Kasumi-1 (cell line): ENCODE measurements around the gene PFKP.

Experiments
- DNase-seq, 2 experiments: peaks; one replicate each; lab custom pipeline; 2025; lab: John Stamatoyannopoulos, UW

PFKP gene

DNA sequence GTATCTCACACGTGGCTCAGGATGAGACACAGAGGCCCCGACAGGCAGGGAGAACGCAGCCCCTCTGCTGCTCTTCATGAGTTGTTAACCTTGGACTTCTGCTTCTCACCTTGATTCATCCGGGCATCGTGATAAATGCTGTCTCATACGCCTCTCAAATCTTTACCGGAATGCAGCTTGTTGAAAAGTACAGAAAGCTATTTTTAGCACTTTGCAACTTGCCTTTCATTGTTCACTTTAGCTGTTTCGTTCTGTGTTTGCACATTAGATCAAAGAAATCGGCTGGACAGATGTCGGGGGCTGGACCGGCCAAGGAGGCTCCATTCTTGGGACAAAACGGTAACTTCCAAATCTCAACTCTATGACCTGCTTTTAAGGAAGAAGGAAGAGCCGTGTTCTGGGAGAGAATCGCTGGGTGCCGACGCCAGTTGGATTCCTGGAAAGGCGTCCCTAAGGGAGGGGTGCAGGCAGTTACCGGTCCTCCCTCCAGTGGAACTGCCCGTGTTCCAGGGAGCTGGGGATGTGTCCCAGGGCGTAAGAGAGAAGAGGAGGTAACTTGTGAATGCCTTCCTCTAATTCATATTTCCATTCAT, 49.3 kb downstream of the PFKP start:
- no peak for DNase-seq

DNA sequence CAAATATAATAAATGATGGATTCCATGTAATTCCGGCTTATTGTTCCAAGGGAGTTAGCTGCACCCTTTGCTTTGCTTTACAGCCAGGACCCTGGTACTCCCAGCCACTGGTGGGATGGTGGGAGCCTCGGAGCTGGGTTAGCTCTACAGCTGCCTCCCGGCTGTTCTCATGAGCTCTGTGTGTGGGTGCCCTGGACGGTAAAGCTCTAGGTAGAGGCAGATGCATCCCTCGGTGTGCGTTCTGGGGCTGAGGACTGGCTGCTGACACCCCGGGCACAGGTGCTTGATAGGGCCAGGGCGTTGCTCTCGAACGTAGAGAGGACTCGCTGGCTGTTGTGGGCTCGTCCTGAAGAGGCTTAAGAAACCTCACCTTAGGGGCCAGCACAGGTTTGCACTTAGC, 50.1 kb downstream of the PFKP start:
- no peak for DNase-seq

DNA sequence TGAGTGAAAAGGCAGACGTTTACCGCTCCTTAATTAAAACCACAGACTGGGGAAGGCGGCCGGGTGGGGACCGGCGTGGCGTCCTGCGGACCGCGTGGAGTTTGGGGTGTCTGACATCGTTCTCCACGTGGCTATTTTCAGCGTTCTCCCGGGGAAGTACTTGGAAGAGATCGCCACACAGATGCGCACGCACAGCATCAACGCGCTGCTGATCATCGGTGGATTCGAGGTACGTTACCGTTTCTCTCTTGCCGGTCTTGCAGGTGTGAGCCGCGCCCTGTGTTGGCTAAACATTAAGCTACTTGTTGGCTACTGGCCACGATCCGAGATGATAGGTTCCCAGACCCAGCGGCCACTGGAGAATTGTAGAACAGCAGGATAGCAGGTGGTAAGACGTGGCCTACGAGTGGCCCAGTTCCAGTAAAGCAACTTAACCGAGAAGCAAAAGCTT, 51.3 kb downstream of the PFKP start:
- DNase-seq, result no peak

DNA sequence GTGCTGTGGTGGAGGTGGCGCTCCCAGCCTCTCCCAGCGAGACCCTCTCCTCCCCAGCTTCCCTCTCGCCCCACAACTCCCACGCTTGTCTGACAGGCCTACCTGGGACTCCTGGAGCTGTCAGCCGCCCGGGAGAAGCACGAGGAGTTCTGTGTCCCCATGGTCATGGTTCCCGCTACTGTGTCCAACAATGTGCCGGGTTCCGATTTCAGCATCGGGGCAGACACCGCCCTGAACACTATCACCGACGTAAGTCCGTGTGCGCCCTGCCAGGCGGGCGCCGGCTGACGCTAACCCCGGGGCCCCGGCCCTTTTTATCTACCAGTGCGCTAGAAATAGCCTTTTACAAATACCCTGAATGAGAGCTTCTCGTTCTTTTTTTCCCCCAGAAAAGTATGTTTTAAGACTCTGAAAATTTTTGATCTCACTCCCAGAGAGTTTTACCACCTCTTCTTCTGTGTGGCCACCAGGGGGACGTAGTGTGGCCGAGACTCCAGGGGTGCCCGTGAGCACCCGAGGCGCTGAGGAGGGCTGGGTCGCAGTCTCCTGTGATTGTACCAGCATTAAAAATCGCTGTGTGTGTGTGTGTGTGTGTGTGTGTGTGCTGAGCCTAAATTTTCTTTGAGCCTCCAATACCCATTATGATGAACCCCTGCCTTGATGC, 52.6 kb downstream of the PFKP start:
- peak; percentile 46 to 53 for DNase-seq

DNA sequence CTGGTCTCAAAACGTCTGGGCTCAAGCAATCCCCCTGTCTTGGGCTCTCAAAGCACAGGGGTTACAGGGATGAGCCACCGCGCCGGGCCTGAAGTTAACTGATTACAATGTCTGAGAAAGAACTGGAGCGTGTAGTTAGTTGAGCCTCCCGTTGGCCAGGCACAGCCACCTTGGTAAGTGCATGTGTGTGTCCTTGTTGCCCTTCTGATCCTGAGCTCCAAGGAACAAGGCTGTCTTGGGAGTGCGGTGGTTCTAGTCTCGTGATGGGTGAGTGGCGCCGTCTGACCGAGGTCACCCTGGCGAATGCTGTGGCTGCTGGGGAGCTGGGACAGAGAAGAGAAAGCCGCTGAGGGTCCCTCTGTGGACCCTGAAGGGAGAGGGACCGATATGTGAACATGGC, 54.7 kb downstream of the PFKP start:
- DNase-seq, result no peak

DNA sequence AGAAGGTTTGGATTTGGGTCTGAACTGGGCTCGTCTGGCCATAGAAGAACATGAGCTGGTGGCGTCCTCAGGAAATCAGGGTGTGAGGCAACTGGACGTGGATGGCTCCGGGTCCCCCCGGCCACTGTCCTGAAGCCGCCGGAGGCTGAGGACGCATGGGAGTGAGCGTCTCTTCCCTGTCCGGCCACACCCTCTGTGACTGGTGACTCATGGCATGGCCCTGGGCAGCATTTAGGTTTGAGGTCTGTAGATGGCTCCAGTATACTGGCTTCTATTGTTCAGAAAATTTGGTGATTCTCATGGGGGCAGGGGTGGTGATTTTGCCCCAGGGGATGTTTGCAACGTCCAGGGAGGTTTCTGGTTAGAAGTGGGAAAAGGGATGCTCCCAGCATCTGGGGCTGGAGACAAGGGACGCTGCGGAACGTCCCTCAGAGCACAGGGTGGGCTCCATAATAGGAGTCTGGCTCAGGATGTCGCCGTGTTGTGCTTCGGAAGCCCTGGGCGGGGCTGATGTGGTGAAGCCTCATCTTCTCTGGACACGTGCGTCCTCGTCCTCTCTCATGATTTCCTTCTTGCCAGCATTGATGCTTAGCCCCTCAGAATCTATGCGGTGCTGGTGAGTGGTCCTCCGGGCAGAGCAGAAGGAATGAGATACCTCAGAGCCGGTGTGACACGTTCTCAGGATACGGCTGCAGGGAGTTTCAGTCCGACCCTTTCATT, 55.3 kb downstream of the PFKP start:
- no peak for DNase-seq

DNA sequence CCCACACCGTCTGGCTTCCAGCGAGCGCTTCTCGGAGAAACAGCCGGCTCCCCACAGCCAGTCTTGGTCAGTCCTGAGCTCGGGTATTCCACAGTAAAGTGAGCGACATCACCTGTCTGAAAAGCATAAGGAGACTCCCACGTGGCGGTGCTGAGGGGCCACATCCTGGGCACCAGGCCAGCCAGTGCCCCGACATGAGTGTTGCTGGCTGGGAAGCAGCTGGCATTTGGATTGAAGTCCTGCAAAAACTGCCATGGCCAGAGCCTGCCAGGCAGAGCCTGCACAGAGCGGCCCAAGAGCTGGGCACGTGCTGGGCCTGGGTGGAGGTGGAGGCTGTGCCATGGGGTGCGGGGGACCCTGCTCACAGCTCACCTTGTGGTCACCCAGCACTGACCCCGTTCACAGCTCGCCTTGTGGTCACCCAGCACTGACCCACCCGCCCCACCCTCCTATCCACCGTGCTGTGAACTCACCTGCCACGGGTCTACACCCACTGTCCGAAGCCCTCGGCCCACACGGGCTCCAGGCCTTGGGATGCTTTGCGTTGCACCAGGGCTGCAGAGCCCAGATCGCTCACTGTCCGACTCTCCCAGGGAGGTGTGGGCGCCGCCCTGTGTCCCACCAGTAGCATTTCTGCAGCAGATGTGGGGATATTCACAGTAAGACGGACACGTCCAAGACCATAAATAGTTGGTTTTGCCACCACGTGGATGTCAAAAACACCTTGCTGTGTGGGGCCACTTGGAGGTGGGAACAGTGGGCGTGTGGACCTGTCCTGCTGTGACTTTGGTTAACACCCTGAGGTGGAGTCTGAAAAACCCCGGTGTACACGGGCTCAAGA, 56.4 kb downstream of the PFKP start:
- DNase-seq, result no peak

DNA sequence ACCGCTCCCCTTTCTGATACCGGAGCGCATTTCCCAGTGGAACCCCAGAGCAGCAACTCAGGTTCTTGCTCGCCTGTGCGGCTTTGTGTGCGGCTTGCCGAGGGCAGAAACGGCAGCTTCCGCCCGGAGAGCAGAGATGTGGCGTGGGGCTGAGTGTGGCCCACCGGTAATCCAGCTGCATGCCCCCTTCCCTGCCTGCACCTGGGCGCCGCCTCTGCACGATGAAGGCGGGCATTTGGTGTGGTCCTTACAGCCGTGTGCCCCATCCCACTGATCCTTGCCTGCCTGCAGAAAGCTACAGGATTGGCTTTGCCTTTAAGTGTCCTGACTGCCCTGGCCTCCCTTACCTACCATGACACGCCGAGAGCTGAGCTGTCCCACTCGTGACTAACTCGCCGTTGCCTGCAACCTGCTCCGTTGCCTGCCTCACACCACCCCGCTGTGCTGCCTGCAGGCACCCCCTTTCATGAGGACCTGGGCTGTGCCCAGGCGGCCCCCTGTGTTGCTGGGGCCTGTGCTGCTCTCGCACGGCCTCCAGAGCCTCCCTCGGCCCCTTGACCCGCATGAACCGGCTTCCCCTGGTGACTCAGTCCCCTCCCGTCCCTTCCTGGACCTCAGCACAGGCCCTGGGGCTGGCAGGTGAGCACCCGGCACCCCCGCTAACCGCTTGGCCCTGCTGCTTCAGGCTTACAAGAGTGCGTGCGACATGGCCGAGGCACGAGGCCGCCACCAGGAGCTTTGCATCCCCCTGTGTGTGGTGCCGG, 57.2 kb downstream of the PFKP start:
- no peak for DNase-seq

DNA sequence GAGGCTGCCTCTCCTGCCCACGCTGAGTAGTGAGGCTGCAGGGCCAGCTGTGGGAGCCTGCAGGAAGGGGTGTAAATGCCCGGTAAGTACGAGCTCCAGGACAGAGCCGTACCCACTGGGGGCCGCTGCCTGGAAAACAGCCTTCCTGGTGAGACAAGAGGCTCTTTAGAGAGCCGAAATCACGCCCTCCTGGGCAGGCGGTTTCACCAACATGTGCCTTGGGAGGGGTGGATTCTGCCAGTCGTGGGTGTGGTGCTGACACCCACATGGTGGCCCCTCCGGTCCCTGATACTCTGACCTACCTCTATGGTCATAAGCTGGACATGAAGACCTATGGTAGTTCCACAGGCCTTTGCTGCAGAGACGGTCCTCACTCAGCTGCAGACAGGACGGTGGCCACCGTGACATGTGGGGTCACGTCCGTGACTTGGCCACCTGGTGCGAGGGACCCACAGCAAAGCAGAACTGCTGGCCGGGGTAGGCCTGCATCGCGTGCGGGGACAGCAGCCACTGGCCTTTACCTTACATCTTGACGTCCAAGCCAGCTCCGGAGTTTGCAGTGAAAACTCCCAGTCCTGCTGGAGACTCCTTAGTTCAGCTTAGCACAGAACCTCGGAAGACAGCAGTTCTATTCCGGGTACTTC, 58.3 kb downstream of the PFKP start:
- no peak for DNase-seq

DNA sequence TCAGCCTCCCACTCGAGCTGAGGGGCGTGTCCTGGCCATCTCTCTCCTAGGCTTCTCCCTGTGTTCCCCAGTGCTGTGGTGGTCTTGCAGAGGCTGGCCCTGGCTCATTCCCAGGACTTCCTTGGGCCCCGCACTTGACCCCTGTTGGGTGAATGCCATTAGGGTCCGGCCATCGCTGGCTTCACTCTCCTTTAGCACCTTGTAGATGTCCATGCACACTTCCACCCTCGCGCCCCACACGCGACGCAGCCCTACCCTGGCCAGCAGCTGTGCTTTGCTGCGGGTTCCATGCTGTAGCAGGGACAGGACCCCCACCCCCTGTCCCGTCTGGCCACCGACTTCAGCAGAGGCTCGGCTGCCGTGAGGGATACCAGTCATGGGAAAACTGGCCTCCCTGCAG, 58.9 kb downstream of the PFKP start:
- DNase-seq, result no peak

DNA sequence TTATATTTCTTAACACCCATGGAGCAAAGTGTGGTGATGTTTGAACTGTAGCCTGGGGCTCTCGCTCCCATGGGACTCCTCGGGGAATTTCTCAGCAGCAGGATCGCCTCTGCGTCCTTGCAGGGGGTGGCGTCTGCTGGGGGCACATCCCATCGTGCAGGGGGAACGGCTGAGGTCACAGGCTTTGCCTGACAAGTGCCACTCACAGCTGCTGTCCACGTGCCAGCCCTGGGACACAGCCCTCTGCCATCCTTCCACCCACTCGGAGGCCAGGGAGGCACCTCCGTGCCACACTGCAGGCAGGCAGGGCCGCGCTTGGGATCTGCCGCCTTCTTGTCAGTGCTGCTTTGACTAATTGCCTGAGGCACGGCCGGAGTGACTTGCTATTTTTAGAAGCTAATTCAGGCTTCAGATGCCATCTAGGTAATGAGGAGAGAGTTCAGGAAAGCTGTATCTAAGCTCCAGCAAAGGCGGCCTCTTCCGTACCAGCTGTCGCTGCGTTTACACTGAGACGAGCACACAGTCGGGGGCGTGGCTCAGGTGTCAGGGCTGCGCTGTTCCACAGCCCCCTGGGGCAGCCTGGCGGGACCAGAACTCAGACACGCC, 59.5 kb downstream of the PFKP start:
- DNase-seq, result no peak

DNA sequence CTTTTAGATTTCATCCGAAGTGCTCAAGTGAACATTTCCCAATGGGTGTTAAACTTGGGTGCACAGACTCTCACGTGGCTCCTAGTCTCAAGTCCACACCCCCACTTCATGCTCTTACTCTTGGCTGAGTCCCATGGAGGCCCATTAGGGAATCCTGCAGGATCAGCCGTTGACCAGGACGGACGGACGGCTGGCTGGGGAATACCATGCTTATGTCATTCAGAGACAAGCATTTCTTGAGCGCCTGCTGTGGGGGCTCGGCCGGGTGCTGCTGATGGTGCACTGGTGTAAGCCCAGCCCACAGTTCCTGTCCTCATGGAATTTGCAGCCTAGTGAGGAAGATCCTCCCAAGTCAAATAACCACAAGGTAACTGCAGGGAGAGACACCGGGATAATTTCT, 60.6 kb downstream of the PFKP start:
- no peak for DNase-seq

DNA sequence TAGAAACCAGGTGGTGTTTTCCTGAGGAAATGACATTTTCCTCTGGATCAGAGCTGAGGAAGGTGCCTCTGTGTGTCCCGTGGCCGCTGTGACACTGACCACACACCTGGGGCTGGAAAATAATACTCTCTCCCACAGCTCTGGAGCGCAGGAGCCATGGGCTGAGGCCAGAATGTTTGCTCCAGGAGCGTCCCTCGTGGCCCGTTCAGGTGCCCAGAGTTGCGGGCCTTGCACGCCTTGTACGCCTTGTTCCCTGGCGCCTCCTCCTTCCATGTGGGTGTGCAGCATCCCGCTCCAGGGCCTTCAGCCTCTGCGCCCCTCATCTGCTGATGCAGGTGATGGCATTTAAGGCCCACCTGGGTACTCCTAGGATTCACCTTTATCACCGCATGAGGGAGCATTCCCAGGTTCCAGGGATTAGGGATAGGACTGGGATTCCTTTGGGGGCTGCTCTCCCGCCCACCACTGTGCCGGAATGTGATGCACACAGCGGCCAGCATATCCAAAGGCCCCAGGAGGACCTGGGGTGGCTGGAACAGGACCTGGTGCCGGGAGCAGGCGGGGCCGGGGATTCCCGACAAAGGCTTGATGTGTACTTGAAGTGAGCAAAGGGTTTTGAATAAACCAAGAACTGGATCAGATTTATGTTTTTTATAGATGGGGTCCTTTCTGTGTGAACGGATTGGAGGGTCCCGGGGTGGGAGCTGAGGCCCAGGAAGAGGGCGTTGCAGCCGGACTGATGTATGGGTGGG, 61.2 kb downstream of the PFKP start:
- DNase-seq, result no peak

DNA sequence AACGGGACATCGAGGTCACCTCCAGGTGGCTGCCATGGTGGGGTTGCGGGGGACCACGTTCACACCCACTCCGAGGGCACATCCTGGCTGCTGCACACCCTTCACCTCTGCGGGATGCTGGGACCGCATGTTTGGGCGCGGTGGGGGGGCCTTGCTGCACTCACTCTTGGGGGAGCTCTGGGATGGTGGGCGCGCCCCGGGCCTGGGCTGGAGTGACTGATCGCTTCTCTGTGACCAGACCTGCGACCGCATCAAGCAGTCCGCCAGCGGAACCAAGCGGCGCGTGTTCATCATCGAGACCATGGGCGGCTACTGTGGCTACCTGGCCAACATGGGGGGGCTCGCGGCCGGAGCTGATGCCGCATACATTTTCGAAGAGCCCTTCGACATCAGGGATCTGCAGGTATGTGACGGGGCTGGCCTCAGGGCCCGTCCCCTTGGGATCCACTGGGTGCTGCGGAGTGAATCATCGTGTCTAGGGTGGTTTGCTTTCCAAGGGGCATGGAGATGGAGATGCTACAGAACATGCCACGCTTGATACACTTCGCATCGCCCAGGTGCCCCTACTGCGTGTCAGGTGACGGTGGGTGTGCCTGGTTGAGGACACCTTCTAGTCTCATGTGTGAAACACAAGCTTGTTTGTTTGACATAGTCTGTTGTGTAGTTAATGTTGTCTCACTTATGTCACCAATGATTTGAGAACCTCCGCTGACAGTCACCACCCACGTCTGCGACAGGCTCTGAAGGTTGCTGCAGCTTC, 62.4 kb downstream of the PFKP start:
- no peak for DNase-seq

DNA sequence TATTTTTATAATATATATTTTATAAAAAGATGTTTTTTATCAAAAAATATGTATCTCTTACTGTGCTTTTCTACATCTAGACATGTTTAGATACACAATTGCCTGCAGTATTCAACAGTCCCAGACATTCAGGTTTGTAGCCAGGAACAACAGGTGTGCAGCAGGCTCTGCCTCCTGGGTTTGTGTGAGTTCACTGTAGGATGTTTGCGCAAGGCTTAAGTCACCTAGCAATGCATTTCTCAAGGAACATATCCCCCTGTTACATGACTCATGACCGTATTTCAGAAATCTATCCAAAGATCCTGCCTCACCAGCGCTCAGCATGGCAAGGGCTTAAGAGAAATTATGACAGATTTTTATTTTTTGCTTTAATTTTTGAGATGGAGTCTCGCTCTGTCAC, 63.8 kb downstream of the PFKP start:
- no peak for DNase-seq

DNA sequence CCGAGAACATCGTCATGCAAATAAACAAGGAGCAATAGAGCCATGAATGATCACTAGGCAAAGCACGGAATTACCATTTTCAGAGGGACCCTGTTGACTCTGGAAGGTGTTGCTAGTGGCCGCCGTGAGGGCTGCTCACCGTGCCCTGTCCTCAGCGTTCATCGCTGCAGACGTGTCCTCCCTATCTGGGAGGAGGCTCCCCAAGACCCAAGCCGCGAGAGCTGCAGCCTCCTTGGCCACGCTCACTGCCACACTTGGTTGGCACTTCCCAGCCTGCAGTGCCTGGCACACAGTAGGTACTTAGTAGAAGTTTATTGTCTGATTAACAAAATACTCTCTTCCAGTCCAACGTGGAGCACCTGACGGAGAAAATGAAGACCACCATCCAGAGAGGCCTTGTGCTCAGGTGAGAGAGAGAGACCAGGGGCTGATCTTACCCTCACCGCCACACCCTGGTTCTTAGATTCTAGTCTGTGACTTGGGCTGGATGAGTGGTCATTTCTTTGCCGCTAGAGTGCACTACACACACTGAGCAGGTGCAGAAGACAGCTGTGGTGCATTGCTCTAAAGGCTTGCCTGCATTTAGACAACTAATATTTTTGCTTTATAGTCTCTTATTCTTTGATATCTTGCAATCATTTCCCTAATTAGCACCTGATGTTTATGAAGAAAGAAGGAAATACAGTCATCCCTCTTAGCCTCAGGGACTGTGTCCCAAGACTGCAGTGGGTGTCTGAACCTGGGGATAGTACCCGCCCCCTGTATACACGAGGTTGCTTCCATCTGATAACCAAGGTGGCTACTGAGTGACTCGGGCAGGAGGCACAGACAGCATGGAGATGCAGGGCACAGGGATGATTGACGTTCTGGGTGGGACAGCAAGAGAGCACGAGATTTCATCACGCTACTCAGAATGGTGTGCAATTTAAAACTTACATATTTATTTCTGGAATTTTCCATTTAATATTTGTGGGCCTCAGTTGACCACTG, 65.0 kb downstream of the PFKP start:
- DNase-seq, result no peak

DNA sequence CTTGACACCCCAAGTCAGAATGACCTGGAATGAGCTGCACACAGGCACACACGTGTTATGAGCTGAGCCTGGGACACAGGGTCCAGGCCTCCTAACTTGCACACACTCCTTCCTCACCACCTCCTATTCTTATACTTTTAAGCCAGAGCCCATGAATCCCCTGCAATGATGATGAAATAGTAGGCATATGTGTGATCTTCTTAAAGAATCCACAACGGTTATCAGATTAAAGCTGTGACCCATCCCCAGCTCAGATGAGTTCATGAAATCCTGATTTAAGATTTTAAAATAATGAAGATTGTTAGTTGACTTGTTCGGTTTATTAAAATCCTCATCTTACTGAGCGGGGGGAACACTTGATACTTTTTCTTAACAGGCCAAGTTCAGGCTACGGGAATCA, 66.6 kb downstream of the PFKP start:
- no peak for DNase-seq

DNA sequence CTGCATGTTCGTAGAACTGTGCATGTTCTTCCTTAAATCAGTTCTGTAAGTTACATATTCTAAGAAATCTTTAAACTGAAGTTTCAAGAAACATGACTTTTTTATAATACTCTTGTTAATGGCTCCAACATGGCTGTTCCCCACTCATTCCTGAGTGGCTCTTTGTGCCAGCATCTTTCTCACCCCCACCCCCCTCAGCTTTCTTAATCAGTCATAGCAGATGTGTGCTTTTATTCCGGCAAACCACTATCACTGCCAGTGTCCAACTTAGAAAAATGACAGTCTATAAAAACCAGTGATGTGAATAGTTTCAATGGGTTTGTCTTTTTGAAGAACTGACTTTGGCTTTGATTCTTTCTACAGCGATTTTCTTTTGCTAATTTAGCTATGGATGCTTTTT, 67.7 kb downstream of the PFKP start:
- no peak for DNase-seq
